T-helper 2 cell treated with Interferon-gamma antibody and Interleukin-4, amounts not matched to agents 100 ng/mL and 5 ng/mL, for 36 hours (primary cell): ENCODE results near the gene GRHL3. TPM values are rescaled to one million over a fixed set of nuclear protein-coding genes. Genes with fewer than 3 reads are reported as not detected.

Experiments
- intact Hi-C: fragments of 100-400 bp; cut with micrococcal nuclease; formaldehyde crosslinking; loops from one replicate; pipeline ENCODE4 v1.15.1; 2023
- total RNA-seq: library from RNA; stranded (reverse); gene quantifications from 2 replicates; pipeline ENCODE4 v1.2.3, GENCODE V29; 2022

The GRHL3 gene
- total RNA-seq, 1 donor from 2014 or later, result not detected

DNA sequence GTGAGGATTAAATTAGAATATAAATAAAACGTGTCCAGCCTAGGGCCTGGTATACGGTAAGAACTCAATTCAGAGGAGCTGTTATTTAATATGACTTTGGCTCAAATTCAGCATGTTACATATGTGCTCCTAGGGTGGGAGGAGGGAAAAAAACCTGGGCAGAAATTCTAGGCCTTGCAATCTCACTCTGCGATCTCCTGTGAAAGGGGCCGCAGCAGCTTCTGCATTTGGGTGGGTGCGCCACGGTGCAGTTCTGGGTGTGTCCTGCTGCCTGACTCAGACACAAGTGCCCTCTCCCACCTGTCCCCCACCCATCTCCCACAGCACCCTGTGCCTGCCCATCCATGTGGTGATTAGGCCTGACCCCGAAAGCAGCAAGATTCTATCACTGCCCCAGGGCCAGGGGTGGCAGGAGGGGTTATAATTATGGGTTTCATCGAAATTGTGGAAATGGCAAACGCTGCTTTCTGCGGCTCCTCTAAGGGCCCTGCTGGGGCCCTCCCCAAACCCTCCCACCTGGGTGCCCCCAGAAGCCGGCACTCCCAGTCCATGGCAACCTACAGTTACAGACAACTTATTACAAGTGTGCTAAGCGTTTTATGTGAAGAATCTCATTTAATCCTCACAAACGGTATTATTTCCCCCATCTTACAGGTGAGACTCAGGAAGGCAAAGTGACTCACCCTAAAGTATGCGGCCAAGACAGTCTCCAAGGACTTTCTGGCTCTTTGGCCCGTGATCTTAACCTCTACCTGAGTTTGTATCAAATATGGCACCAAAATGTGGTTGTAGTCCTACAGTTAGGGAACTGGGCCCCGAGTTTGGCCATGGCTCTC is 25.5 kb upstream of the GRHL3 start:
- intact Hi-C loops, result no loop called here

DNA sequence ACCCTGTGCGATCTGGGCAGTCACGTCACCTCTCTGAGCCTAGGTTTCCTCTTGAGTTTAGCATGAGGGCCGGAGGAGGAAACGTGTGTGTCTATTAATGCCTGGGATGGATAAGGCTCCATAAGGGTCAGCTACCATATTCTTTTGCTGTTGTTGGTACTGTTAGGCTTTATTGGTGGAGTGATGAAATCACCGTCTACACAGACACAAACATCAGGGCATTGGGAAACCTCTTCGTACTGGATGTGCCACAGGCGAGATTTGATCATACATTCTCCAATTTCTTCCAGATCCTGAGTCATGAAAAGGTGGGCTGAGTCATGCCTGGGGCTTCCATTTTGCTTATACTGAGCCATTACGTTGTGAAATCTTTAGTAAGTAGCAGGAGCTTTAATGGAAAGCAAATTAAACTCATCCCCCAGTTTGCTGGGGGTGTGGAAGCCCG is 24.9 kb upstream of the GRHL3 start:
- intact Hi-C loops, result no loop called here

DNA sequence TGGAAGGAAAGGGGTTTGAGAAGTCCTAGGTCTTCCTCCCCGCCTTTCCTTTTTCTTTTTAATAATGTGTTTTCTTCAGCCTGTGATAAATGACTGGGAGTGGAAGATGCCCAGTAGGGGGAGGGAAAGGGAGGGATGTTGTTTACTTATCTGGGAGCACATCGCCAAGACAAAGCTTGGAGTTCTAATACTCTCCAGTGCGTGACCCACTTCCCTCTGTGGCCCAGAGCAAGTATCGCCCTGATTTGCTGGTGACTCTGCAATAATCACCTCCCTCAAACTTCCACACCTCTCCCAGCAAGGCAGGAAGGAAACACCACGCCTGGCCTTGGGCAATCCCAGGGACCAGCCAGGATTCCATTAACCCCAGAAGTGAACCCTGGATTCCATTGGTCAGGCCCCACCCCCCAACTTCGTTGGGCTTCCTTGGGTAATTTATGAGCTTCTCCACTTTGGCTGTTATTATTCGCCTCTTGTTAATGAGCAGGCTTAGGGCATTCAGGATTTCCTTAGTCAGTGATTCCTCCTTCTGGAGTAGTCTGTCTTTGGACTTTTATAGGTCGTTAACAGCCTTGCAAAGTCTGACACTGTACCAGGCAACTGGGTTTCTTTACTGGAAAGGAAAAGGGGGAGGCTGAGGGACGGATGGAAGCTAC is 24.3 kb upstream of the GRHL3 start:
- intact Hi-C loops, result no loop called here

DNA sequence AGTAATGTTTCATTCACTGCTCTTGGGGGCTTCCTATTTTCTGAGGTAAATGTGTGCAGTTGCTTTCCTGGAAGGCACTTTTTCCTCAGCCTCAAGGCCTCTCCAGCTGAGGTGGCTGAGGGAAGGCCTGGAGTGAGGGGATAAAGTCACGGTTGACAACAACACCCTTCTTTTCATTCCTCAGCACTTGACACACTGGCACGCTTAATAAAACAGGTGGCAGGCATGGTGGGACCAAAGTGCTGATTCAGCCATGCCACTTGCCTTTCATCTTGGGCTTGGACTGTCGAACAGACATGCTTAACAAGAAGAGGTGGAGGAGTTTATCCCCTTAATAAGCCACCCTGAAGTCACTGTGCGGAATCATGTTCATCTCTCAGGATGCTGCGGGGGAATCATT is 23.6 kb upstream of the GRHL3 start:
- intact Hi-C loops, result no loop called here

DNA sequence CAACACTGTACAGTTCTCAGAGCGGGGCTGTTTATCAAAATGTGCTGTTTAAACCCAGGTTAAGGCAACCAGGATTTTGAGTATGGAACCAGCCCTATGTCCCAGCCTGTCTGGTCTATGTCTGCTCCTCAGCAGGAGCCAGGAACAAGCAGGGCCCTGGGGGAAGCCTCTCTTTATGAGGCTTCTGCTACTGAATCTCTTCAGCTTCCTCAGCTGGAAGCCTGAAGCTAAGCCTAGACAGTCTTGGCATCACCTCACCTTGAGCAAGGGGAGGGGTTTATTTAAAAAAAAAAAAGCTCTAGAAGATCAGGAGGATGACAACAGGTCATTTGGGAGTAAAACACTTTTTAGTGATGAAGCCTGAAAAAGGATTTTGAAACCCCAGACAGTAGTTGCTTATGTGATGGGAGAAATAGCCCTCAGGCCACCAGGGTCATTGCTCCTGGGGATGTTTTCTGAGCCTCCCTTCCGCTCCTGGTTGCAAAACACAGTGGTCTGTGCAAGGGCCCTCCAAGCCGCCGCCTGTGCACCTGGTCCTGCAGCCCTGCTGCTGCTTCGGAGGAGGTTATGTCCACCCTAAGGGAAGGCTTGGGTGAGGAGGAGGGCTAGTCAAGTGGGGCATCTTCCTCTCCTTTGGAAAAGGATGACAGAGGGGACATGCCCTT is 21.8 kb upstream of the GRHL3 start:
- intact Hi-C loops, result no loop called here

DNA sequence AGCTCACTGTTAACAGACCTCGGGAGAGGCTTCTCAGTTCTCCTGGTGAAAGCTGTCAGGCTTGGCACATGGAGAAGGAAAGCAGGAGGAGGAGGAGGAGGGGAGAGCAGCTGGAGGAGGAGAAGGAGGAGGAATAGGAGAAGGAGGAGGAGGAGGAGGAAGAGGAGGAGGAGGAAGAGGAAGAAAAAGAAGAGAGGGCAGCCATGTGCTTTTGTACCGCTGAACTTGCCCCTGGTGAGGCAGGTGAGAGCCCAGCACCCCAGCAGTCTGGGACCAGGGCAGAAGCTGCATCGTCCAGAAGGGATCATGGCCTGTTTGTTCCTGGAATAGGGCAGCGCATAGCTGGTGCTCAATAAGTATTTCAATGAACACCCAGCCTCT is 21.3 kb upstream of the GRHL3 start:
- intact Hi-C loops, result no loop called here

DNA sequence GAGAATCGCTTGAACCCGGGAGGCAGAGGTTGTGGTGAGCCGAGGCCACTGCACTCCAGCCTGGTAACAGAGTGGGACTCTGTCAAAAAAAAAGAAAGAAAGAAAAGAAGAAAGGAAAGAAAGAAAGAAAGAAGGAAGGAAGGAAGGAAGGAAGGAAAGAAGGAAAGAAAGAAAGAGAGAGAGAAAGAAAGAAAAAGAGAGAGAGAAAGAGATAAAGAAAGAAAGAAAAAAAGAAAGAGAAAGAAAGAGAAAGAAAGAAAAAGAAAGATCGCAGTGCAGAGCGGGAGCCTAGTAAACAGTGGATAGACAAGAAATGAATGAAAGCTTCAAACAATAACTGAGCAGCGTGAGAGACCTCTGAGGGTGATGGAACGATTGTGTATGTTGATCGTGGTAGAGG is 20.6 kb upstream of the GRHL3 start:
- intact Hi-C loops, result no loop called here

DNA sequence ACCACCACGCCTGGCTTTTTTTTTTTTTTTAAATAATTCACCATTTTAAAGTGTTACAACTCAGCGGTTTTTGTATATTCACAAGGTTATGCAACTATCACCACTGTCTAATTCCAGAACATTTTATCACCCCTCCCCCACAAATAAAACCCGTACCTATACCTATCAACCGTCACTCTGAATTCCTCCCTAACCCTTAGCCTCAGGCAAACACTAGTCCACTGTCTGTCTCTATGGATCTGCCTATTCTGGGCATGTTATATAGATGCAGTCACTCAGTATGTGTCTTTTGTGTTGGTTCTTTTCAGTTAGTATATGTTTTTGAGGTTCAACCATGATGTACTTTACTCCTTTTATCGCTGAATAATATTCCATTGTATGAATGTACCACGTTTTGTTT is 19.3 kb upstream of the GRHL3 start:
- intact Hi-C loops, result no loop called here

DNA sequence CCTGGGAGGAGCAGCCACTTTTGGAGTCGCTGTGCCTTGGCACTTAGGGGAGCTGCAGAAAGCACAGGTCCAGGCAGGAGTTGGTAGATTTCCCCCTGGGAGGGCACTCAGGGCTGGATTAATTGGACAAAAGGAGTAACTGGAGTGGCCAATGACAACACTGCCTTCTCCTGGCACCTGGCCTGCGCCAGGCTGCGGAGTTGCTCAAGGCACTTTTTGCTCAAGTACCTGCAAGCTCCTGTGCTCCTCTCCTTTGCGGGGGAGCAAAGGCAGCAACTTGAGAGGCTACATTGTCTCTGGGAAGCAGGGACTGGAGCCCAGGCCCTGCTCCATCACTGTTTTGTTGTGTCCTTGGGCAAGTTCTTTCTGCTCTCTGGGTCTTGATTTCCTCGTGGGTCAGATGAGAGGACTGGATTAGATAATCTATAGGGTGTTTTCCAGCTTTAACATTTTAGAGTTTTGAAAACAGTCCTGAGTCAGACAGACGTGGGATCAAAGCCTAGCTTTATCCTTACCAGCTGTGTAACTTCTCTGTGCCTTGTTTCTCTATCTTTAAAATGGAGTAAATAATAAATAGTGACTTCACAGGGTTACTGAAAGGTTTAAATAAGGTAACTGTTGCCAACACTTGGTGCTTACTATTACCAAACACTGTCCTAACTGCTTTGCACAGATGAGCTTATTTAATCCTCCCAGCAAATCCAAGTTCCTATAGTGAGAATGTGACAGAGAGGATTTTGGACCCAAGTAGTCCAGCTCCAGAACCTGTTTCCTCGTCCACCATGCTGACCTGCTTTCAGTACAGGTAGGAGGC is 18.0 kb upstream of the GRHL3 start:
- intact Hi-C loops, result no loop called here

DNA sequence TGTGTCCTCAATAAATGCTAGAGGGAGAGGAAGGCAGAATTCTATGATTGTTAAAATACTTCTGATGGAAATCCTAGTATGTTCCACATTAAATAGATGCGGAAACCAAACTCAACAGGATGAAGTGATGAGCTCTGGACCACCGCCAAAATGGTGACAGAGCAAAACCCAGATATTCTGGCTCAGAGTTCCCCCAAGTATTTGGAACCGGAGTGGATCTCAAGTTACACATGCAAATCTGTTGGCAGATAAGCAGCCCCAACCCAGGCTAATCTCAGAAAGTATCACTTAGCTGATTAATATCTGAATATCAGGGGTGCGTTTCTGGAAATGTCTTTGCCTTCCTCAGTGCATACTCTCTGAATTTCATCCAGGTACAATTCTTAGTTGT is 17.4 kb upstream of the GRHL3 start:
- intact Hi-C loops, result no loop called here

DNA sequence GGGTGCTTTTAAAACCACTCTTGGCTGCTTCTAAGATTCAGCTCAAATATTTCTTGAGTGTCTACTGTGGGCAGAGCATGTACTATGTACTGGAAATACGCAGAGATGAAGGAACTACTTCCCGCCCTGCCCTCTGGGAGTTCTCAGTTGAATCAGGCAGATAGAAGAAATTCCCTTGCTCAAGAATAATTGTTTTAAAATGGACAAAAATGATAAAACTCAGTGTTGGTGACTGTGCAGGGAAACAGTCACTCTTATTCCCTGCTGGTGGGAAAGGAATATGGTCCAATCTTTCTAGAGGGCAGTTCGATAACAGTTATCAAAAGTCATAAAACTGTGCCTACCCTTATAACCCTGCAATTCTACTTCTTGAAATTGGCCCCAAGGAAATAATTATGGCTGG is 16.9 kb upstream of the GRHL3 start:
- intact Hi-C loops, result no loop called here

DNA sequence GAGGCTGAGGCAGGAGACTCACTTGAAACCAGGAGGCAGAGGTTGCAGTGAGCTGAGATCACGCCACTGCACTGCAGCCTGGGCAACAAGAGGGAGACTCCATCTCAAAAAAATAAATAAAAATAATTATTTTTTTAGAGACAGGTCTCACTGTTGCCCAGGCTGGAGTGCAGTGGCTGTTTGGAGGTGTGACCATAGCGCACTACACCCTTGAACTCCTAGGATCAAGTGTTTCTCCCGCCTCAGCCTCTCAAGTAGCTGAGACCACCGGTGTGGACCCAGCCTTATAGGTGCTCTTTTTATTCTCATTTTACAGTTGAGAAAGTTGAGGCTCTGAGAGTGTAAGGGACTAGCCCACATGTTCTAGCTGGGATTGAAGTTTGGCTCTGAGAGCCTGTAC is 15.6 kb upstream of the GRHL3 start:
- intact Hi-C loops, result no loop called here

DNA sequence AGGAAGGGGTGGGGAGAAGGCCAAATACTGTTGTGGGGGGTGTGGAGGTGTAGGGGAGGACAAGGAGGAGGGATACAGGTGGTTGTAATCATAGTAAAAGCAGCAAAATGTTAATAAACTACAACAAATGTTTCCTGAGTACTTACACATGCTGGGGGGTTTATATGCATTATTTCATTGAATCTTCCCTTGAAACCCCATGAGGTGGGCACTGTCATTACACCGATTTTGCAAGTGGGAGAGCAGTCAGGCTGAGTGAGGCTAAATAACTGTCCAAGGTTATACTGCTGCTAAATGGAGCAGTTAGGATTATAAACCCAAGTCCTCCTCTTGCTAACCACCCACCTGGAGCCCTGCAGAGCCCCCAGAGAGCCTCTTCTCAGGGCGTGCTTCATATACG is 14.4 kb upstream of the GRHL3 start:
- intact Hi-C loops, result no loop called here

DNA sequence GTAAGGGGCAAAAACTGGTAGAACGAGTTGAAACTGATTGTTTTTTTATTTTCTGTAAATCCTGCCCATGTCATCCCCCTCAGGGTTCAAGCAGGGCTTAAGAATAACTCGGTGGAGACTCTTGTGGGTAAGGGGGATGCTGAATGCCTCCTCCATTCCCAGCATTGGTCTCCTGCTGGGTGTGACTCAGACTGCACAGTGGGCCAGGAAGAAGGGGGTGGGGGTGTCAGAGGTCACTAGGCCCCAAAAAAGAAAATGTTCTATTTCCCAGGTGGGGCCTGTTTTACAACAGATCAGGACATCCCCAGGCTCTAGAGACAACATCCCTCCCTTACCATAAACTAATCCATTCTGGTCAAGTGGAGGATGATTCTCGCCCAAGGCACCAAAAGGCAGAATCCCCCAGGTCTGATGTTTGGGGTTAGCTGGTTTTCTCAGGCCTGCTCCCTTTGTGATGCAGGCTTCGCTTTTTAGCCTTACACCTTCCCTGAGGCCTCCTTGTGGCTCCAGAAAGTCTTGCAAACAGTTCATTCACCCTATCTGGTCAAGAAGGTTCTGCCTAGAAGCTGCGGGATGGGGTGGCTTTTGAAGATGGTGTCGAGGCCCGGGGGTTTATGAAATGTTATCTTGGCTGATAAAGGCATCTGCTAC is 10.7 kb upstream of the GRHL3 start:
- intact Hi-C loops, result no loop called here

DNA sequence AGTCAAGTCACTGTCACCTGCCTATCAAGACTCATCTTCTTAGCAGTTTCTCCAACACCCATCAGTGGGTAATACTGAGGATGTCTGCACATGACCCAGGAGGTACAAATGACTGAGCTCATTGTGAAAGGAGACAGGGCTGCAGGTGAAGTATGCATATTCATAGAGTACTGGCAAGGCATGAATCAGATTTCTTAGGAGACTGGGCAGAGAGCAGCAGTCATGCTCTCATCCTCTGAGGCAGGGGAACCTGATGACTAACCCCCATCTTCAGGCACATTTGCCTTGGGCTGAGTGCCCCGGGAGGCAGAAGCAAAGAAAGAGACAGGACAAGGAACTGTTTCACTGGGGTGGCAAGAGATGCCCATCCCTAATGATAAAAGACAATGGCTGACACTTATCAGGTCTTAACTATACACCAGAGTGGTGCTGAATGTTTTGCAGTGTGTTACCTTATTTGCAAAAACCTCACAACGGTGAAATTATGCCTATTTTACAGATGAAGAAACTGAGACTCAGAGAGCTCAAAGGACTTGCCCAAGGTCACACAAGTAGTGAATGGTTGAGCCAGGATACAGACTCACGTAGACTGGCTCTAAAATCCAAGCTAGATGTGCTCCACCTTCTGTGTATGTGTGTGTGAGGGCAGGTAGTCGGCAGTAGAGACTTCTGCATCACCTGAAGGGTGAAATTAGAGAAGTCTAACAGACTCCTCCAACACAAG is 9.2 kb upstream of the GRHL3 start:
- intact Hi-C loops, result no loop called here

DNA sequence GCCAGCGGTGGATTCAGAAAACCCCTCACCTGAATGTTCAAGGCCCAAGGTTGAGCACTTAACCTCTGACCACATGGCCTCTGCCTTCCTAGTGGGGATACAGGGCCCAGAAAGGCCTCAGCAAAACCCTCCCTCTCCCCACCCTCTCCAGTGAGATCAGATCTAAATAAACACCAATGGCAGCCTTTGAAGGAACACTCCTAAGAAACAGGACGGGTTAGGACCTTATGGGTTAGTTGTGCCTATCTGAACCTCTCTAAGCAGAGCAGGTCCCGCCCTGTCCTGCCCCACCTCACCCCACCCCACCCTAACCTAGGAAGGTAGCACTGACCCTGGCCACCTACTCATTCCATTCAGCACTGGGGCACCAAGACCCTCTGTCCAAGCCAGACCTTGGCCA is 7.9 kb upstream of the GRHL3 start:
- intact Hi-C loops, result no loop called here

DNA sequence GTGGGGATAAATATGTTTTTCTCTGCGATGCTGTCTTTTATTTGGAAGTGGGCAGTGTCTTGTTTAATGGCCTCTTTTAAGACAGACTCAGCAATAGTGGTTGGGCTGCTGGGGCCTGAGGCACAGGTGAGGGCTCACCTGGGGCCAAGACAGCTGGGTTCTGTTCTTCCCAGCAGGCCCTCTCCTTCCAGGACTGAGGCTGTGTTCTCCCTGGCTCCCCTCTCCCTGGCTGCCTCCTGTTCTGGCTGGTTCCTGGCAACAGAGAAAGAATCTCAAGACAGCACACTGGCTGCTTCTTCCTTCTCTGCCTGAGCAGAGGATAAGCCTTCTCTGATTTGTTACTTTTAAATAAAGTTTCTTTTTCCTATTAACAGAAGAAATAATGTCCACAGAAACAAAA is 7.4 kb upstream of the GRHL3 start:
- intact Hi-C loops, result no loop called here

DNA sequence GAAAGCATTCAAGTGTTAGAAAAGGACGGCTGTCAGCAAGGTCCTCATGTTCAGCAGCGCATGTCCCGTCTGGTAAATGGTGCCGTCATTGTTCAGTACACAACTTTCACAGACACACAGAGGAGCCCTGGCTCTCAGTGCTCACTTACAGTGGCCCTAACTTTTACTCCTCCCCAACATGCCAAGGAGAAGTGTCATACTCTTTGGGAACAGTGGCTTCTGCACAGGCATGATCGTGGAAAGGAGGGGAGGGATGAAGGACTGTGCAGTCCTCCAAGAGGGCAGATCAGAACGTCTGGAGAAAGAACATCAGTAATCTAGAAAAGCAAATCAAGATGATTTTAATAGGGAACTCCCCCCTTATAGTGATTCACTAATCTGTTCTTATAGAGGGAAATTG is 3.8 kb upstream of the GRHL3 start:
- intact Hi-C loops, result no loop called here

DNA sequence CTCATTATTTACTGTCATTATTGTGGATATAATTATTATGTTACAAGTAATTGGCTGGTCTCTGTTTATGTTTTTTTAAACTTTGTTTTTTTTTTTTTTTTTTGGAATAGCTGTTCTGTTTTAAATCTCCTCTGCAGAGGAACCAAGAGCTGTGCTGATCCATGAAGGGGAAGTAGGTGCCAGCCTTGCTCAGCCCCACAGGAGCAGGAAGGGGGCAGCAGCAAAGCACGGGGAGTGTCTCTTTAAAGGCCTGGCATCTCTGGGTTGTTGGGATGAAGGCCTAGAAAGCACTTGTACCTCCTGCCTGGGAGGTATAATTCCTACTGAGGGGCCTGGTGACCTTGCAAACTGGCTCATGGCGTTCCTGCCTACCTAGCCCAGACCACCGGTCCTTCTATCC is 2.5 kb upstream of the GRHL3 start:
- intact Hi-C loops, result no loop called here

DNA sequence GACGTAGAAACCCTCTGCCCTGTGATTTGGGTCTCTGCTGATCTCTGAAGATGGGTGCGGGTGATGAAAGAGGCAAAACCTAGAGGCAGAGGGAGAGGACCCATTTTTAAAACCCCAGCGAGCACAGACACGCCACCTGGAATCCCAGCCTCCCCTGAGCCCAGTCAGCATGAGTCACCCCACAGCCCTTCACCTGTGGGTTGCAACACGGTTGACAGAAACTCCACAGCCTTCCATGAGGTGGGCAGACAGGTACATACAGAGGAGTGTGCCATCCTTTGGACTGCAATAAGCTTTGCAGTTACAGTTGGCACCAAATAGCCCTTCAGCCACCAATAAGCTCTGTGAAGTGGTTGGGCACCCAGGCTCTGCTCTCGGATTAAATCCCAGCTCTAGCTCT is 2.1 kb upstream of the GRHL3 start:
- intact Hi-C loops, result no loop called here
